Activated B cell treated with CpG ODN at 0.5 μM for 24 hours (primary cell): ENCODE data around the gene TBC1D9B. TPM values are rescaled to one million over a fixed set of nuclear protein-coding genes. Genes with fewer than 3 reads are reported as not detected.

Experiments
- ATAC-seq: fragments of 200-7000 bp; cut with Tn5 transposase; one replicate; pipeline ENCODE4 v1.10.0; 2021; ENCODE audit warnings: low read depth, mild to moderate bottlenecking, moderate library complexity
- CTCF ChIA-PET: fragments of 350-600 bp; sonication (Branson Sonifier 250); formaldehyde crosslinking; loops from one replicate; lab custom pipeline; 2021; ENCODE audit warnings: antibody characterized with exemption; lab: Charles Lee
- POLR2A ChIA-PET: fragments of 350-600 bp; sonication (Branson Sonifier 250); formaldehyde crosslinking; loops from one replicate; lab custom pipeline; 2021; ENCODE audit warnings: antibody characterized with exemption; lab: Charles Lee
- DNase-seq: peaks from one replicate; pipeline ENCODE4 v3.0.0; 2022
- H3K27ac Mint-ChIP-seq: one replicate; pipeline ENCODE4 v1.8.0; 2020; ENCODE audit warnings: mixed read lengths
- H3K27me3 Mint-ChIP-seq: one replicate; pipeline ENCODE4 v1.8.0; 2021; ENCODE audit warnings: mixed read lengths
- H3K36me3 Mint-ChIP-seq: one replicate; pipeline ENCODE4 v1.8.0; 2021; ENCODE audit warnings: low read depth, mixed read lengths
- H3K4me1 Mint-ChIP-seq: one replicate; pipeline ENCODE4 v1.8.0; 2021; ENCODE audit warnings: mixed read lengths
- H3K4me3 Mint-ChIP-seq: one replicate; pipeline ENCODE4 v1.8.0; 2020; ENCODE audit warnings: mild to moderate bottlenecking, mixed read lengths
- H3K9me3 Mint-ChIP-seq: one replicate; pipeline ENCODE4 v1.8.0; 2020; ENCODE audit warnings: mixed read lengths
- CTCF ChIP-seq: fragments of 200-600 bp; IDR thresholded peaks from one replicate; pipeline ENCODE4 v1.8.0; 2022; ENCODE audit warnings: antibody characterized with exemption, mild to moderate bottlenecking
- intact Hi-C: fragments of 100-400 bp; cut with micrococcal nuclease; formaldehyde crosslinking; loops from one replicate; pipeline ENCODE4 v1.15.1; 2024
- total RNA-seq: library from RNA; stranded (reverse); gene quantifications from 2 replicates; pipeline ENCODE4 v1.2.3, GENCODE V29; 2022

The TBC1D9B gene
- total RNA-seq, 1 donor from 2014 or later = 117 TPM

- intact Hi-C loops = no loop called here
- CTCF ChIA-PET = no interaction called here
- POLR2A ChIA-PET = interaction anchor here (0.8 kb wide), 1 partner anchor 20 kb away, joined by 3 read pairs; no protein-coding TSS in a partner anchor
Measured at GRCh38 chr5:179841621-179842020, 66.1 kb downstream of the TBC1D9B start.

GRCh38 chr5:179840766-179841165 lies 66.9 kb downstream of the TBC1D9B start:
- Mint-ChIP-seq H3K4me1 (peaks cover 15% of the 10 kb centered on the region), H3K27me3 (no peaks in the 10 kb centered on the region), H3K9me3 (peaks cover 3% of the 10 kb centered on the region), H3K27ac (no peak overlapping the region), H3K36me3 (peaks cover 83% of the 10 kb centered on the region), H3K4me3 (no peak overlapping the region)
- DNase-seq (no peak), ATAC-seq (no peak)
- CTCF ChIA-PET = no interaction called here
- intact Hi-C loops = no loop called here
- no peak for TF ChIP-seq CTCF
- POLR2A ChIA-PET = interaction anchor here (0.8 kb wide), 1 partner anchor 19 kb away, joined by 3 read pairs; no protein-coding TSS in a partner anchor

More at GRCh38 chr5:179841621-179842020, 66.1 kb downstream of the TBC1D9B start:
- TF ChIP-seq CTCF = no peak
- Mint-ChIP-seq H3K27me3 (no peaks in the 10 kb centered on the region), H3K9me3 (peaks cover 3% of the 10 kb centered on the region), H3K4me3 (no peak overlapping the region), H3K36me3 (peaks cover 81% of the 10 kb centered on the region), H3K27ac (no peak overlapping the region), H3K4me1 (peaks cover 6% of the 10 kb centered on the region)
- ATAC-seq (no peak), DNase-seq (no peak)

GRCh38 chr5:179840321-179840720 lies 67.4 kb downstream of the TBC1D9B start:
- intact Hi-C loops = no loop called here

GRCh38 chr5:179839328-179840256 lies 68.1 kb downstream of the TBC1D9B start:
- ChIA-PET POLR2A (interaction anchor here (0.7 kb wide), 1 partner anchor 13 kb away, joined by 3 read pairs; no protein-coding TSS in a partner anchor), CTCF (no interaction called here)
- intact Hi-C loops = no loop called here
- H3K27me3 Mint-ChIP-seq = no peaks in the 10 kb centered on the region
- no peak for TF ChIP-seq CTCF
- no peak overlapping the region for H3K4me3 Mint-ChIP-seq
- ATAC-seq = no peak
- H3K9me3 Mint-ChIP-seq = no peaks in the 10 kb centered on the region
- no peak for DNase-seq
- no peak overlapping the region for H3K27ac Mint-ChIP-seq
- peaks cover 80% of the 10 kb centered on the region for H3K36me3 Mint-ChIP-seq
- peaks cover 15% of the 10 kb centered on the region for H3K4me1 Mint-ChIP-seq

More at GRCh38 chr5:179840321-179840720, 67.4 kb downstream of the TBC1D9B start:
- H3K4me1 Mint-ChIP-seq = peaks cover 15% of the 10 kb centered on the region
- H3K36me3 Mint-ChIP-seq = peaks cover 83% of the 10 kb centered on the region
- no peak overlapping the region for H3K4me3 Mint-ChIP-seq
- no peak for TF ChIP-seq CTCF
- CTCF ChIA-PET = no interaction called here
- POLR2A ChIA-PET = no interaction called here
- DNase-seq = no peak
- H3K27me3 Mint-ChIP-seq = no peaks in the 10 kb centered on the region
- ATAC-seq = no peak
- H3K9me3 Mint-ChIP-seq = peaks cover 3% of the 10 kb centered on the region
- no peak overlapping the region for H3K27ac Mint-ChIP-seq
